Jurkat, Clone E6-1 (cell line): Measurements from ENCODE around the gene NXNL1.

Experiments used
- DNase-seq: peaks from one replicate; pipeline ENCODE4 v3.0.0-alpha.2; 2011; ENCODE audit warnings: low read depth, low spot score
- H3K4me3 ChIP-seq: 2 replicates; pipeline ENCODE4 v1.5.1; 2011; ENCODE audit warnings: mild to moderate bottlenecking, low read length, control low read depth, moderate library complexity

NXNL1 gene

DNA sequence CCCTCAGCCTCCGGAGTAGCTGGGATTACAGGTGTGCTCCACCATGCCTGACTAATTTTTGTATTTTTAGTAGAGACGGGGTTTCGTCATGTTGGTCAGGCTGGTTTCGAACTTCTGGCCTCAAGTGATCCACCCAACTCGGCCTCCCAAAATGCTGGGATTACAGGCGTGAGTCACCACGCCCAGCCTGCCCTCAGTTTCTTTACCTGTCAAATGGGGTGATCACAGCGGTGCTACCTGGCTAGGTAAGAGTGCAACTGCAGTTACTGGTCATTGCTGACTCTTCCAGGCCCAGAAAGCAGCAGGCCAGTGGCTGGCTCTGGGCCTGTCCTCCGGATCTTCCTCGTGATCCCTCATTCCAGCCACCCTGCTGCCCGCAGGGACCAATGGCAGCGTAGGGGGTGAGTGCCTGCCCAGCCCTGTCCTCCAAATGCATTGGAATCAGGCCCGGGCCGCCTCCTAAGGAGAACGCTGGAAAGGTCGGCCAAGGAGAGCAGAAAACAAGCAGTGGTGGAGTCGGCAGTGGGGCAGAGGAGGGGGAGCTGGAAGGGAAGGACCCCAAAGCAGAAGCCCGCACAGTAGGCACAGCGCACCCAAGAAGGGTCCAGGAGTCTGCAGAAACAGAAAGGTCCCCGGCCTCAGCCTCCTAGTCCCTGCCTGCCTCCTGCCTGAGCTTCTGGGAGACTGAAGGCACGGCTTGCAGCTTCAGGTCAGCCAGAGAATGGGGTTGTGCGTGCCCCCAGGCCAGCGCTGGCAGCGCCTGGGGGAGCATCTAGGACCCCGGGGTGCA lies 7.8 kb upstream of the NXNL1 start:
- no peak for DNase-seq
- no peak overlapping the region for H3K4me3 ChIP-seq

- DNase-seq: no peak
- H3K4me3 ChIP-seq: no peak overlapping the region
These were observed 7.0 kb upstream of the NXNL1 start for GRCh38 chr19:17467471-17468301.

GRCh38 chr19:17466487-17466850 lies 5.7 kb upstream of the NXNL1 start:
- H3K4me3 ChIP-seq: no peak overlapping the region

DNA sequence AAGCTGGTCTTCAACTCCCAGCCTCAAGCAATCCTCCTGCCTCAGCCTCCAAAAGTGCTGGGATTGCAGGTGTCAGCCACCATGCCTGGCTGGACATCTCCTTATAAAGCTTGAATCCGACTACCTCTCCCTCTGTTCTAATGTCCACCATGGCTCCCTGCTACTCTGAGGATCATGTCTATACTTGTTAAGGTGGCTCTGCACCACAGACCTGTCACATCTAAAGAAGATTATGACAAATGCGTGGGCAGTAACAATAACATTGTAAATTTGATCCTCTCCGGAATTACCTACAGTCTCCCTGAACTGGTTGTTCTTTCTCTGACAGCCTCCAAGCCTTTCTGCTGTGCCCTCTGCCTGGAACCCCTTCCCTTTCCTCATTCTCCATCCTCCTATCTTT lies 1.8 kb downstream of the NXNL1 start:
- no peak for DNase-seq

More at GRCh38 chr19:17466487-17466850, 5.7 kb upstream of the NXNL1 start:
- no peak for DNase-seq

GRCh38 chr19:17457616-17458015 lies 3.1 kb downstream of the NXNL1 start:
- no peak for DNase-seq
- H3K4me3 ChIP-seq: no peak overlapping the region

More for the DNA sequence above, 1.8 kb downstream of the NXNL1 start:
- H3K4me3 ChIP-seq: no peak overlapping the region

DNA sequence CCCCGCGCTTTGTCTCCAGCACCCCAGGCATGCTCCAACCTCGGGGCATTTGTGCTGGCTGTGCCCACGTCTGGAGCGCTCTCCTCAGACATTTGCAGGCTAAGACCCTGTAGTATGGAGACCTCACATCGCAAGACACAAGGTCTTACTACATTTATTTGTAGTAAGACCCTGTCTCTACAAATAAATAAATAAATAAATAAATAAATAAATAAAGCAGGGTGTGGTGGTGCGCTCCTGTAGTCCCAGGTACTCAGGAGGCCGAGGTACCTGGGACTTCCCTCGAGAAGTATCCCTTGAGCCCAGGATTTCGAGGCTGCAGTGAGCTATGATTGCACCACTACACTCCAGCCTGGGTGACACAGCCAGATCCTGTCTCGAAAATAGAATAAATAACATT lies 4.6 kb downstream of the NXNL1 start:
- no peak for DNase-seq
- no peak overlapping the region for H3K4me3 ChIP-seq

- H3K4me3 ChIP-seq: no peak overlapping the region
- DNase-seq: no peak
These were observed 5.2 kb downstream of the NXNL1 start for GRCh38 chr19:17455308-17456123.

- H3K4me3 ChIP-seq: no peak overlapping the region
- no peak for DNase-seq
These were observed 6.1 kb downstream of the NXNL1 start for GRCh38 chr19:17454576-17455071.

DNA sequence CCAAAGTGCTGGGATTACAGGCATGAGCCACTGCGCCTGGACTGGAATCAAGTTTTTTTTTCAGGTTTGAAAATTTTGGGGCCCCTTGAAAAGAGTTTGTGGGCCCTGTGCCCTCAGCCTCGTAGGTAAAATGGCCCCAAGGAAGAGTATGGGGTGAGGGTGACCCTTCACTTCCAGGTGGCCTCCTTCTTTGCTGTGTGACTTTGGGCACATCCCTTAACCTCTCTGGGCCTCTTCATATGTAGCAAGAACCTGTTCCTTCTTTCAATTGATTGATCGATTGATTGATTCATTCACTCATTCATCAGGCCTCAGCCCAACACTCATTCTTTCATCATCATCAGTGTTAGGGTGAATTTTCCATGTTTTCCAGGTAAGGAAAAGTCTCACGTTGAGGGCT lies 8.9 kb downstream of the NXNL1 start:
- H3K4me3 ChIP-seq: no peak overlapping the region
- no peak for DNase-seq

DNA sequence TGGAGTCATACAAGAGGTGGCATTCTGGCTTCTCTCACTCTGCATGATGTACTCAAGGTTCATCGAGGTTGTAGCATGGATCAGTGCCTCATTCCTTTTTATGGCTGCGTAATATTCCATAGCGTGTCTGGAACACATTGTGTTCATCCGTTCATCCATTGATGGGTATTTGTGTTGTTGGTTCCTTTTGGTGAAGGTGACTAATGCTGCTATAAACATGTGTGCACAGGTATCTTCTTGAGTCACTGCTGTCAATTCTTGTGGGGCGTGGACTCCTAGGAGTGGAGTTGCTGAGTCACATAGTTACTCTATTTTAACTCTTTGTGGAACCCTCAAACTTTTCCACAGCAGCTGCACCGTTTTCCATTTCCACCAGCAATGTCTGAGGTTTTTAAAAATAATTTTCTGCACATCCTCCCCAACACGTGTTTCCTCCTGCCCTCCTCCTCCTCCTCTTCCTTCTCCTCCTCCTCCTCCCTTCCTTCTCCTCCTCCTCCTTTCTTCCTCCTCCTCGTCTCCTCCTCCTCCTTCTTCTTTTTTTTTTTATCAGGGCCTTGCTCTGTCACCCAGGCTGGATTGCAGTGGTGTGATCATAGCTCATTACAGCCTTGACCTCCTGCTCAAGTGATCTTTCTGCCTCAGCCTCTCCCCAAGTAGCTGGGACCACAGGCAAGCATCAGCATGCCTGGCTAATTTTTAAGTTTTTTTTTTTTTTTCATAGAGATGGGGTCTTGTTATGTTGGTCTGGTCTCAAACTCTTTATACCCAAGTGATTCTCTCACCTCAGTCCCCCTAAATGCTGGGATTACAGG lies 10.3 kb downstream of the NXNL1 start:
- no peak overlapping the region for H3K4me3 ChIP-seq
- DNase-seq: peak; percentile 11

DNA sequence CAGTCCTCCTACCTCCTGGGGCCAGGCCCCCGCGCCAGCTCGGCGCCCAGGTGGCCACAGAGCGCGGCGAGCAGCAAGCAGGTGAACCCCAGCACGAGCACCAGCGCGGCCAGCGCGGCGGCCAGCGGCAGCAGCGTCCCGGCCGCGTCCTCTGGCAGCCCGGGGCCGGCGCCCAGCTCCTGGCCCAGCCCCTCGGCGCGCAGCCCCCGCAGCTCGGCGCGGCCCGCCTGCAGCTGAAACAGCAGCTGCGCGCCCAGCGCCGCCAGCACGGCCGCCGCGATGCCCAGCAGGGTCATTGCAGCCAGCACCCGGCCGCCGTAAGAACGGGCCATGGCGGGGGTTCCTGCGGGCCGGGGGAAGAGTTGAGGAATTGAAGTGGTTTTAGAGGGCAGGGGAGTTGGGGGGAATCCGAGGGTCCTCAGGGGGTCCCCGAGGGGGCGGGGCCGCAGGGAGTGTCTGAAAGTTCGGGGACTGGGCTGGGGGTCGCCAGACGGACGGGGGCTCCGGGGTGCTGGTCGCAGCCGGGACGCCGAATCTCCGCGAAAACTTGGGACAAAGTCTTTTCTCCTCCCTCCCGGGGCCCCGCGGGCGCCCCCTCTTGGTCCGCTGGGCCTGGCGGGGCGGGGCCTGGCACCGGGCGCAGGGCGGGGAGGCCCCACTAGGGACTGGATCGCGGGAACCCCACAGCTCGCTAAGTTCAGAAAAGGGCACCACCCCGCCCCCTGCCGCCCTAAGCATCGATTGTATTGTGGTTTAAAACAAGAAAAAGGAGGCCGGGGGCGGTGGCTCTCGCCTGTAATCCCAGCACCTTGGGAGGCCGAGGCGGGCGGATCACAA lies 12.4 kb downstream of the NXNL1 start, which contains the start of gene TMEM221:
TSS of gene TMEM221 (minus strand) at position 538 of the 837 bp plus-strand sequence. CDS start at position 332, 206 bp downstream.
- no peak for DNase-seq
- no peak within 1 kb of the TSS for H3K4me3 ChIP-seq

DNA sequence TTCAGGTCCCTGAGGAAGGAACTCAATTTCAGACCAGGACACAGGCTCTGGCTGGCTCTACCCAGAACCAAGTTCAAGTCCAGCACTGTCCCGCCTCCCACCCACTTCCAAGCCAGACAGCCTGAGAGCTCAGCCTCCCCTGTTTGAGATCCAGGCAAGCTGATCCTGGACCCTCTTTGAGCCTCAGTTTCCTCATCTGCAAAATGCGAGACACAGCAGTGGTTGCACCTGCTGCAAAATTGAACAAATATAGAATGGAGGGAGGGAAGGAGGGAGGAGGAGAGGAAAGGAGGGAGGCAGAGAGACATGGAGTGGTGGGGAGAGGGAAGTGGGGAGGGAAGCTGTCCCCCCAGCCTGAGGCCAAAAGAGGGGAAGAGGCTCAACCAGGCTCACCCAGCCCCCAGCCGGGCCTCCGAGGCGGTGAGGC lies 13.0 kb downstream of the NXNL1 start:
- no peak for DNase-seq
- no peak overlapping the region for H3K4me3 ChIP-seq

DNA sequence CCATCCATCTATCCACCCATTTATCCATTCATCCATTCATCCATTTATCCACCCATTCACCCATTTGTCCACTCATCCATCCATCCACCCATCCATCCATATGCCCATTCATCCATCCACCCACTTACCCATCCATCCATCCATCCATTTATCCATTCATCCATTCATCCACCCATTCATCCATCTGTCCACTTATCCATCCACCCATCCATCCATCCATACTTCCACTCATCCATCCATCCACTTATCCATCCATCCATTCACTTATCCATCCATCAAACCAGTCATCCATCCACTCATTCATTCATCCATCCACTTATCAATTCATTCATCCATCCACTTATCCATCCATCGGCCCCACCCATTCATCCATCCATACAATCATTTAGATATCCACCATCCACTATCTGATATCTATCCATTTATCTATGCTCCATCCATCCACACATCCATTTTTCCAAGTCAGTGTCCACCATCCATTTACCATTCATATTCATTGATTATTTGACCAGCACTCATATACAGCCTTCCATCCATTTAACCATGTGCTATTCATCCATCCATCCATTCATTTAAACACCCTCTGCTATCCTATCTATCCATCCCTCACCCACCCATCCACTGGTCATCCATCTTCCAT lies 15.1 kb downstream of the NXNL1 start:
- H3K4me3 ChIP-seq: no peak overlapping the region
- no peak for DNase-seq

DNA sequence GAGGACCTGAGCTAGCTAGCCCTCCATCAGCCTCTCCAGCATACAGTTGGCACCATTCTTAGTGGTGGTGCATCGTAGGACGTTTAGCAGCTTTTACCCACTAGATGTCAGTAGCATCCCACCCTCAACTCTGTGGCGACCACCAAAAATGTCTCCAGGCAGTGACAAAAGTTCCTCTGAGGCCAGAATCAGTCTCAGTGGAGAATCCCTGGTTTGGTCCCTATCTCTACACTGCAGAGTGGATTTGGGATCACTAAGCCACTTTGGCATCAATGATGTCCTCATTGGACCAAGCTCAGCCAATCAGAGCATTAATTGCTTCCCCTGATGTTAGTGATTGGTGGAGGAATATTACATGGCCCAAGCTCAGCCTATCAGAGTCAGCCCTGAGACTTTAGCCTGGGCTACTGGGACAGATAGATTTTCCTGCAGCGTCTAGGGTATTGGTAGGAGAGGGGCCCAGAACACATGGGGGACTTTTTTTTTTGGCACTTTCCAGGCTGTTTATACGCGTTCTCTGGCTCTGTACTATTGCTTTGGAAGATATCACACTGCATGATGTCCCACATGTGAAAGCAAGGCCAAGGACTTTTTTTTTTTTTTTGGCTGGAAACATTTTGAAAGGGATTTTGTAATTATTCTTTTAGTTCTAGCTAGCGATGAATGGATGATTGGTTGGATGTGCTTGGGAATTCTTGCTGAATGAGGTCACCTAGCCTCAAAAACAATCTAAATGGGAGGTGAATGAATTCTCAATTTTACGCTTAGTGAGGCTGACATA lies 19.3 kb downstream of the NXNL1 start:
- DNase-seq: peak; percentile 61
- H3K4me3 ChIP-seq: no peak overlapping the region

DNA sequence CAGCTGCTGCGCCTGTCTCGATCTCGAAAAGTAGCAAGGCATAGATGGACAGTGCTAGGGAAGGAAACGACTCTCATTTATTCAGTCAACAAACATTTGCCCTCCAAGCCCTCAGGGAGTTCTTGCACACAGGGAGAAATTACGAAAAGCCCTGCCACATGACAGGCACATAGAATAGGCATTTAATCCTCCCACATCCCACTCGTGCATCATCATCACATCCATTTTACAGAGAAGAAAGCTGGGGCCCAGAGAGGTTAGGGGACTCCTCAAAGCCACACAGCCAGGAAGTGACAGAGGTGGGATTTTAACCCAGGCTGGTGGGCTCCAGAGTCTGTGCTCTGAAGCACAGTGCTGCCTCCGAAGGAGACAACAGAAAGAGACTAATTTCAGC lies 23.9 kb downstream of the NXNL1 start:
- no peak overlapping the region for H3K4me3 ChIP-seq
- no peak for DNase-seq

GRCh38 chr19:17436094-17436873 lies 24.4 kb downstream of the NXNL1 start:
- DNase-seq: no peak
- no peak overlapping the region for H3K4me3 ChIP-seq
